DMS53 (cell line): ENCODE data around the gene REG1A.
A peak's percentile ranks its signal among the peaks of the same experiment; 100 is the strongest.

Source experiments
- DNase-seq: peaks from one replicate; lab custom pipeline; 2025; lab: John Stamatoyannopoulos, UW

REG1A gene

DNA sequence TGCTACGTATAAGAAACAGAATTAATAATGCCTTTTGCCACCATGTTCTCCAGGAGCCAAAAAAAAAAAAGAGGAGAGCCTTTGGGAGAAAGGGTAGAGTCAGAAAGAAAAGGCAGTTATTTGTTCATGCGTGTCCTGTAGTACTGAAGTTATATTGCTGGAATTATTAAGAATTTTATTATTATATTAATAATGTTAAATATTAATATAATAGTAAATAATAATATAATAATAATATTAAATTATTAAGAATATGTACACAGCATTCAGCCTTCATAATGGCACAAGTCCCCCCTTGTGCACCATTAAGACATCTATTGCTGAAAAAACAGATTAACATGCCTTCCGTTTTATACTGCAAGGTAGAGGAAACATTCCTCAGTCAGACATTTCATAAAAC lies 8.1 kb downstream of the REG1A start:
- DNase-seq: no peak

DNA sequence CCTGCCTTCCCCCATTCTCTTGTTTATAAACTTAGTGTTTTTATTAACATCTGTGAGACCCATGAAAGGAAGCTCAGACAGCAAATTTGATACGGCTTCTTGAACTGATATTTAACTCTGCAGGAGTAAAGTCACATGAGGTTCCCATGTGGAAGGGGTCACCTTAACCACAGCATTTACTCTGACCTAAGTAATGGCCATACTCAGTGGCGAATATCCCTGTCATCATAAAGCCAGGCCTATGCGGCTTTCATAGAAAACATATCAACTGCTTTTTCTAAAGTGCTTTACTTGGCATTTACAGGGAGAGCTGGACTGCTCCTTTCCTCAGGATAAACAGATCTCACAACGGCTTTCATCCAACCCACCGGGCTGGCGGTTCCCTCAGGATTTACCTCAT lies 9.0 kb downstream of the REG1A start:
- DNase-seq: no peak

DNA sequence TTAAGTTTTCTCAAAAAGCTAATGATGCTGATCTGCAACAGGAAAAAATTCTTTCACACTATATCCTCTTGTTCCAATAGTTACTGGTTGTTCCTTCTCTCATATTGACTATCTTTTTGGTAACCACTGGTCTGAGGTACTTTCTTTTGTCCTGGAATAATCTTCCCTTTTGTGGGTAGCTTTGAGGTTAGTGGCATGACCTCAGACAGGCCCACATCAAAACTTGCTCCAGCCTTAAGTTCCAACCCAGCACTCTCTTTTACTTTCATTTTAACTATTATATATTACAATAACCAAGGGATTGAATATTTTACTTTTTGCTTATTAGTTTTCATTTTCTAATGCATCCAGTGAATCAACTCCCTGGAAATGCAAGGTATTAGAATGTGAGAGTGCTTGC lies 9.5 kb downstream of the REG1A start:
- no peak for DNase-seq

DNA sequence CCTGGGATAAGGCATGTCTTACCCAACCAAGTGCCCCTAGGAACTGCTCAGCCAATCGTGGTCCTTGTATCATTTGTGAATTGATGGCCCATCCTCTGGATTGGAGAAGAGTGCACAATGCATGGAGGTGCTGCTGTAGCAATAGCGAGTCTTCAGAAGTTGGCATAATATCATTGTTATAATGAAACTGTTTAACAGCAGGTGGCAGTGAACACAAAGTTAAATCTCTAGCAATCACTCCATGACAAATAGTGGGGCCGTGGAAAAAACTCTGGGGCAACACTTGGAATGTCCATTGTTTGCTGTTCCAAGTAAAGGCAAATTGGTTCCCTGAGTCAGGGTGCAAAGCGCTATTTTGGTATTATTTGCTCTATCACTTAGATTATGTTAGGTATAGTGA lies 11.4 kb downstream of the REG1A start:
- DNase-seq: peak; percentile 9

DNA sequence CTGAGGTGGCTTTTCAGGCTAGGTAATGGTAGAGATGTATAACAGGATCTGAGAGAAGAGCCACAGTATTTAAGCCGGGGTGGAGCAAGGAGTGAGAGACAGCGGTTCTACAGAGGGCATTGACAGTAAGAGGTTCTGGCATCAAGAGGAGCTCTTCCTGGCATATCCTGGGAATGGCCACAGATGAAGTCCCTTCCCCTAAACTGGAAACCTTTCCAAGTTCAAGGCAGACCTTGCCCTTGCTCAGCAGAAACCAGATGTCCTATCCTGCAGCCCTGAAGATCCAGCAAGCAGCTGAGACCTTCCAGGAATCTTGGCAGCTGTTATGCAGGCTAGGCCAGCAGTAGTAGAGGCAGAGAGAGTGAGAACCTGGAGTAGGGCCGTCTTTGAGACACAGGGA lies 18.1 kb downstream of the REG1A start:
- no peak for DNase-seq

DNA sequence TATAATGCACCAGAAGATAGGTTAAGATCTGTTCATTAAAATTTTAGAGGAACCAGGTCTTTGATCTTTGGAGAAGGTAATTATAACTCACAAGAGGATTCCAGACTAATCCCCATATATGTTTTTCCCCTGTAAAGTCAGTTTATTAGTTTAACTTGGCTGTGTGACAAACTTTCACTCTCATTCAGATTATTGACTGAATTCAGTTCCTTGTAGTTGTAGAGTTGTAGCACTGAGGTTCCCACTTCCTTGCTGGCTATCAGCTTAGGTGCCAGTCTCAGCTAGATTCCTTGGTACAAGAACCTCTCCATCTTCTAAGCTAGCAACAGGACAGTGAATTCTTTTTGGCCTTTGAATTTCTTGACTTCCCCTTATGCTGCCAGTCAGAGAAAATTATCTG lies 19.1 kb downstream of the REG1A start:
- DNase-seq: no peak

DNA sequence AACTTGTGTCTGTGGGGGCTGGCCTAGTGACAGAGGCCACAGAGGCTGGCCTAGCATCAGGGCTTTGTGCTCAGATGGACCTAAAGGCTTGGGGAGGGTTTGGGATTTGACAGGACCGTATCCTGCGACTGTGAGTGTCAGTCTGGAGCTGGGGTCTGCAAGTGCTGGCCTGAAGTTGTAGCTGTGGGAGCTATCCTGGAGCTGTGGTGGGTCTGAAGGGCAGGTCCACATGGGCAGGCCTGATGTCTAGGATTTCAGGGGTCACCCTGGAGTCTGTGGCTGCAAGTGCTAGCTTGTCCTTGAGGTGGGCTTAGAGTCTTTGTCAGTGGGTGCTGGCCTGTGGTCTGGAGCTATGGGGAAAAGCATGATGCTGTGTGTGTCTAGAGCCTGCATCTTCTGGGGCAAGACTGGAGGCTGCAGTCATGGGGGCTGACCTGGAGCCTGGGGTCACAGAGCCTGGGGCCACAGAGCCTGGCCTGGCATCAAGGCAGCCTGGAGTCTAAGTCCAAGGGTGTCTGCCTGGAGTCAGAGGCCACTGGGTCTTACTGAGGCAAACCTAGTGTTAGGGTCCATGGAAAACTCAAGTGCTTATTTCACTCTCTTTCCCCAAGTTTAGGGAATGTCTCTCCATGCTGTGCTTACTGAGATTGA lies 35.7 kb downstream of the REG1A start:
- DNase-seq: no peak

DNA sequence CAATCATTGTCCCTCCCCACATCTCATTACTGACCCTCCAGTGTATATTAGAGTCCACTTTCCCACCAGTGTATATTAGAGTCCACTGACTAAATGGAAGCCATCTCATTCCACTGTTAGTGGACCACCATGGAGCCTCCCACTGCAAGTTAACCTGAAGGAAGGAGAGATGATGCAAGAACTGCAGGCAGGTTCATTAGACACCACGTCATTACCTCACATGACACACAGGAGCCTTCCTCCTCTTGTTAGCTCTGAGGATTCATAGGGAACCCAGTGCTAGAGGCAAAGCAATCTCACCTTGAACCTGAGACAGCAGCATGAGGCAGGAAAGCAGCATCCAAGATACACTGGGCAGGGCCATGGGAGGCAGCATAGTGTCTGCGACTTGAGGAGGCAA lies 38.7 kb downstream of the REG1A start:
- no peak for DNase-seq

DNA sequence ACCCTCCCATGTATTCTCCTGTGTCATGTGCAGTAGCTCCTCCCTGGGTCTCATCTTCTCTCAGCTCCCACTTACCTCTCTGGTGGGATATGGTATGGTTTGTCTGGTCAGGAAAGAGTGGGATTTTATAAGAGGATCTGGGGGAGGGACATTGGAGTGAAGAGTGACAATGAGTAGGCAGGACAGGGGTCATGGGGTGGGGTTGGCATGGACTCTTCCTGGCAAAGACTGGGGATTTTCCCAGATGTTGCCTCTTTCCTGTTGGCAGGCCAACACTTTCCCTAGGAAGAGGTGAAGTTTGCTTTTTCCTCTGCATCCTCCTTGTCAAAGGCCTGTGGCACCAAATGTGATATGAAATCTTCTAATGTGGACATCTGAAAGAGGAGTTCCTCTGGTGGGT lies 39.4 kb downstream of the REG1A start, which contains the start of gene REG3A:
REG3A (minus strand) TSS at position 101 of the 400 bp plus-strand sequence. CDS start 348 bp downstream, outside the sequence.
- no peak for DNase-seq

DNA sequence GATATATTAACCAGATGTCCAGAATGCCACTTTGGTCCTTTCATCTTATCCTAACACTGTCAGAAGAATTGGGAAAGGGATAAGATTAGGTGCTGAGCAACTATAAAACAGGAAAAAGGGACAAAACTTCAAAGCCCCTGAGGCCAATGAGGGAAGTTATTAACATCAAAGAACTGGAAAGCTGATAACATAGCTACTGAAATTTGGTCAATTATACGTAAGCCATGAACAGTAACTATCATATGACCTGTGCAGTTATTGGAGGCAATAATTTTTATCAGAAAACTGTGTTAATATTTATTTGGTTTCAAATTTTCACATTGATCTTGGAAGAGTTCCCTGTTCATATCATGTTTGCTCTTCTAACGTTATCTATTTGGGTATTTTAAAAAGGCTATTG lies 41.8 kb downstream of the REG1A start:
- no peak for DNase-seq

DNA sequence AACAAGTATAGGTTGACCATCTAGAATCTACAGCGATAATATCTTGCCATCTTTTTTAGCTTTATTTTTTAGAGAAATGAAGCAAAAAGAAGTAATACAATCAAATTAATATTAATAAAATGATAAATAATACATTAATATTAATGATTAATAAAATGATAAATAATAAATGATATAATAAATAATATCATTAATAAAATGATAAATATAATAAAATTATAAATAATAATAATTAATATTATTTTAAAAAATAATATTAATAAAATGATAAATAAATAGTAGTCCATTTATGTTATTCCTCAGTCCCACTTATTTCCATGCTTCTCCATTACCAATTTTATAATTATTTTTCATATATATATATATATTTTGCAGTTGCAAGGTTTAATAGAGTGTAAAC lies 42.5 kb downstream of the REG1A start:
- no peak for DNase-seq

DNA sequence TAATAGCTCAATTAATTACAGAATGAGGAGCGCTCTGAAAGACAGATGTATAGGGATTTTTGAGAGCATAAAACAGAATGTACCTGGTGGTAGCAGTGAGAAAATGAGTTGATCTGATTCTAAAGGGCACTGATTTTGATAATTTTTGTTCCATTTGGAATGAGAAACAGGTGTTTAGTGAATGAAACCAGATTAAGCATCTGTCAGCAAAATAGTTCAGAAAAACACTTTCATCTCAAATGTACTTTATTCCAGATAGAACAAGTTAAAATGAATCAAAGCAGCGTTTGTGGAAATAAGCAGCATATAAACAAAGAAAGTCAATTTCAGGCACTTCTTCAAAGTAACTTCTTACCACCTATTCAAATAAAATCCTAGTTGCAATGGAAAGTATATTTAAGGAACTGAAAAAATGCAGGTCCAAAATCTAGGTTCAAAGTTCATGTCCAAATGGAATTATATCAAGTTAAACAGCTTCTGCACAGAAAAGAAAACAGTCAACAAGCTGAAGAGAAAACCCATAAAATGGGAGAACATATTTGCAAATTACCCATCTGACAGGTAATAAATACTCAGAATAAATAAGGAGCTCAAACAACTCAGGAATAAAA lies 51.2 kb downstream of the REG1A start:
- no peak for DNase-seq
